HL-60 (cell line): ENCODE data around the gene IFT43.

Experiments used
- POLR2AphosphoS5 ChIP-seq: IDR thresholded peaks from 2 replicates; pipeline ENCODE4 v1.6.1; 2012; ENCODE audit warnings: low read depth
- REST ChIP-seq: IDR thresholded peaks from 2 replicates; pipeline ENCODE4 v1.6.1; 2012; ENCODE audit warnings: low read depth; ENCODE audit not compliant: insufficient replicate concordance
- TF ChIP-seq, protein P1 (sequence below): IDR thresholded peaks from one replicate; pipeline ENCODE4 v1.5.1; 2011; ENCODE audit warnings: low read length, control low read depth, inconsistent platforms; ENCODE audit not compliant: insufficient read depth

GRCh38 chr14:75967866-75968265, 17.7 kb upstream of the IFT43 start:
- TF ChIP-seq REST = no peak
- TF ChIP-seq, protein P1, sequence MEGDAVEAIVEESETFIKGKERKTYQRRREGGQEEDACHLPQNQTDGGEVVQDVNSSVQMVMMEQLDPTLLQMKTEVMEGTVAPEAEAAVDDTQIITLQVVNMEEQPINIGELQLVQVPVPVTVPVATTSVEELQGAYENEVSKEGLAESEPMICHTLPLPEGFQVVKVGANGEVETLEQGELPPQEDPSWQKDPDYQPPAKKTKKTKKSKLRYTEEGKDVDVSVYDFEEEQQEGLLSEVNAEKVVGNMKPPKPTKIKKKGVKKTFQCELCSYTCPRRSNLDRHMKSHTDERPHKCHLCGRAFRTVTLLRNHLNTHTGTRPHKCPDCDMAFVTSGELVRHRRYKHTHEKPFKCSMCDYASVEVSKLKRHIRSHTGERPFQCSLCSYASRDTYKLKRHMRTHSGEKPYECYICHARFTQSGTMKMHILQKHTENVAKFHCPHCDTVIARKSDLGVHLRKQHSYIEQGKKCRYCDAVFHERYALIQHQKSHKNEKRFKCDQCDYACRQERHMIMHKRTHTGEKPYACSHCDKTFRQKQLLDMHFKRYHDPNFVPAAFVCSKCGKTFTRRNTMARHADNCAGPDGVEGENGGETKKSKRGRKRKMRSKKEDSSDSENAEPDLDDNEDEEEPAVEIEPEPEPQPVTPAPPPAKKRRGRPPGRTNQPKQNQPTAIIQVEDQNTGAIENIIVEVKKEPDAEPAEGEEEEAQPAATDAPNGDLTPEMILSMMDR = no peak
- TF ChIP-seq POLR2AphosphoS5 = no peak
